ENCODE measurements around the gene ZNF410. TPM values are rescaled to one million over a fixed set of nuclear protein-coding genes. Genes with fewer than 3 reads are reported as not detected.

The ZNF410 gene
- total and polyA plus RNA-seq, 2 donors (not counting 3 experiments of a cell fraction or from before 2014, with no cell fraction given), result 21.8 to 45.0 TPM

- Histone ChIP-seq H3K9ac (replicated peaks; ENCODE audit: extremely low read depth, insufficient read depth, low read length) (no peak overlapping the region), H2AFZ (ENCODE audit: low read depth, low read length) (no peak overlapping the region), H3K79me2 (ENCODE audit: control insufficient read depth, insufficient read depth, low read length) (peaks cover 70% of the 10 kb centered on the region), H3K27ac (ENCODE audit: insufficient read depth, low read depth, low read length) (no peak overlapping the region), H3K4me3 (replicated peaks in 1 of 3; ENCODE audit: insufficient read depth in 1 of 3, low read depth in 1 of 3, low read length in 3 of 3) (peak overlapping the region in 1 of 3 experiments; percentile 87), H3K4me2 (ENCODE audit: insufficient read depth, low read length) (peak overlapping the region; percentile 79), H3K27me3 (ENCODE audit: control insufficient read depth in 2 of 2, insufficient read depth in 2 of 2, low read length in 2 of 2) (no peaks in the 10 kb centered on the region), H3K36me3 (ENCODE audit: control insufficient read depth in 2 of 2, extremely low read depth in 1 of 2, insufficient read depth in 2 of 2, low read length in 2 of 2) (peaks cover 0 to 2% of the 10 kb centered on the region in 2 experiments), H4K20me1 (replicated peaks; ENCODE audit: control insufficient read depth, extremely low read depth, insufficient read depth, low read length) (no peaks in the 10 kb centered on the region), H3K4me1 (ENCODE audit: control insufficient read depth, extremely low read depth, insufficient read depth, low read length) (peaks cover 18% of the 10 kb centered on the region), H3K9me3 (replicated peaks; ENCODE audit: control insufficient read depth, insufficient read depth, low read length) (no peaks in the 10 kb centered on the region), H3K9me1 (replicated peaks; ENCODE audit: control insufficient read depth, extremely low read depth, insufficient read depth, low read length) (no peaks in the 10 kb centered on the region)
- ChIA-PET POLR2A (no interaction called here), CTCF (interaction anchor here (2.8 kb wide), 1 partner anchor 160 kb away, joined by 22 read pairs; no protein-coding TSS in a partner anchor)
- intact Hi-C loops (cut with micrococcal nuclease), result no loop called here
- no TSS peak for BruUV-seq (replicated peaks)
- FAIRE-seq, result no peak
- peak; percentile 10 for DNase-seq (ENCODE audit: low read depth, low spot score)
- TF ChIP-seq MYC (IDR thresholded peaks at IDR 0.05; ENCODE audit: low read depth, low read length) (no peak), POLR2A (IDR thresholded peaks at IDR 0.05; ENCODE audit: low read depth, low read length) (no peak), FOS (IDR thresholded peaks at IDR 0.05; ENCODE audit: borderline replicate concordance, insufficient read depth, low read length) (no peak), EZH2 (IDR thresholded peaks at IDR 0.05; ENCODE audit: borderline replicate concordance, low read depth, low read length, severe bottlenecking) (no peak), POLR2AphosphoS5 (IDR thresholded peaks at IDR 0.05; ENCODE audit: insufficient read depth, low read depth, low read length) (no peak), GATA2 (IDR thresholded peaks at IDR 0.05; ENCODE audit: insufficient read depth, insufficient read length, low read depth, low read length) (no peak), CTCF (IDR thresholded peaks at IDR 0.05; ENCODE audit: extremely low read depth in 1 of 2, insufficient read depth in 1 of 2, low read depth in 1 of 2, low read length in 2 of 2) (no peak)
- dilution Hi-C loops (cut with MboI; ENCODE audit: extremely low pct_ligation_motif_present, low sequenced_read_pairs), result no loop called here
Observed at GRCh38 chr14:73888460-73888725, 1.7 kb downstream of the ZNF410 start.

GRCh38 chr14:73888971-73889370 is 2.3 kb downstream of the ZNF410 start:
- intact Hi-C loops (cut with micrococcal nuclease) (no loop called here), dilution Hi-C loops (cut with MboI; ENCODE audit: extremely low pct_ligation_motif_present, low sequenced_read_pairs) (no loop called here)
- Histone ChIP-seq H3K9me3 (replicated peaks; ENCODE audit: control insufficient read depth, insufficient read depth, low read length) (no peaks in the 10 kb centered on the region), H3K27me3 (ENCODE audit: control insufficient read depth in 2 of 2, insufficient read depth in 2 of 2, low read length in 2 of 2) (no peaks in the 10 kb centered on the region), H2AFZ (ENCODE audit: low read depth, low read length) (no peak overlapping the region), H3K4me1 (ENCODE audit: control insufficient read depth, extremely low read depth, insufficient read depth, low read length) (peaks cover 18% of the 10 kb centered on the region), H3K79me2 (ENCODE audit: control insufficient read depth, insufficient read depth, low read length) (peaks cover 70% of the 10 kb centered on the region), H3K36me3 (ENCODE audit: control insufficient read depth in 2 of 2, extremely low read depth in 1 of 2, insufficient read depth in 2 of 2, low read length in 2 of 2) (peaks cover 2 to 6% of the 10 kb centered on the region in 2 experiments), H4K20me1 (replicated peaks; ENCODE audit: control insufficient read depth, extremely low read depth, insufficient read depth, low read length) (no peaks in the 10 kb centered on the region), H3K9me1 (replicated peaks; ENCODE audit: control insufficient read depth, extremely low read depth, insufficient read depth, low read length) (no peaks in the 10 kb centered on the region), H3K9ac (replicated peaks; ENCODE audit: extremely low read depth, insufficient read depth, low read length) (no peak overlapping the region), H3K4me2 (ENCODE audit: insufficient read depth, low read length) (peak overlapping the region; percentile 79), H3K4me3 (replicated peaks in 1 of 3; ENCODE audit: insufficient read depth in 1 of 3, low read depth in 1 of 3, low read length in 3 of 3) (no peak overlapping the region), H3K27ac (ENCODE audit: insufficient read depth, low read depth, low read length) (no peak overlapping the region)
- CTCF ChIA-PET, result no interaction called here
- no peak for TF ChIP-seq EZH2 (IDR thresholded peaks at IDR 0.05; ENCODE audit: borderline replicate concordance, low read depth, low read length, severe bottlenecking)
- no peak for TF ChIP-seq CTCF (IDR thresholded peaks at IDR 0.05; ENCODE audit: extremely low read depth in 1 of 2, insufficient read depth in 1 of 2, low read depth in 1 of 2, low read length in 2 of 2)
- no peak for TF ChIP-seq POLR2A (IDR thresholded peaks at IDR 0.05; ENCODE audit: low read depth, low read length)
- TF ChIP-seq FOS (IDR thresholded peaks at IDR 0.05; ENCODE audit: borderline replicate concordance, insufficient read depth, low read length), result no peak
- TF ChIP-seq MYC (IDR thresholded peaks at IDR 0.05; ENCODE audit: low read depth, low read length), result no peak
- TF ChIP-seq GATA2 (IDR thresholded peaks at IDR 0.05; ENCODE audit: insufficient read depth, insufficient read length, low read depth, low read length), result no peak
- TF ChIP-seq POLR2AphosphoS5 (IDR thresholded peaks at IDR 0.05; ENCODE audit: insufficient read depth, low read depth, low read length), result no peak
- TF ChIP-seq JUN (IDR thresholded peaks at IDR 0.05; ENCODE audit: borderline replicate concordance, insufficient read depth, insufficient read length, low read depth), result no peak
- TF ChIP-seq MAX (IDR thresholded peaks at IDR 0.05; ENCODE audit: insufficient read depth, insufficient read length), result no peak
- DNase-seq (ENCODE audit: low read depth, low spot score) (no peak), FAIRE-seq (no peak)
- no TSS peak for BruUV-seq (replicated peaks)
- POLR2A ChIA-PET, result no interaction called here

Data from endothelial cell of umbilical vein (primary cell).